ACC112 (cell line): ENCODE data around the gene SELENOT.
"Not testable (repeated sequence)": the region's sequence is repeated elsewhere in the genome, so short reads cannot be mapped to it uniquely, and the experiment has no call there.

Experiments
- H2AFZ ChIP-seq: fragments of 200-600 bp; sonication (generic); one replicate; pipeline ENCODE4 v1.6.0; 2017; ENCODE audit warnings: antibody characterized with exemption, low read length; ENCODE audit not compliant: unreplicated experiment
- H3K27ac ChIP-seq: fragments of 200-600 bp; sonication (generic); 2 replicates; pipeline ENCODE4 v1.5.1; 2014; ENCODE audit warnings: low read depth, mild to moderate bottlenecking, antibody characterized with exemption, low read length, moderate library complexity
- H3K27me3 ChIP-seq: fragments of 200-600 bp; sonication (generic); 2 replicates; pipeline ENCODE4 v1.6.1; 2014; ENCODE audit warnings: mild to moderate bottlenecking, antibody characterized with exemption, low read length, moderate library complexity, mixed read lengths; ENCODE audit not compliant: insufficient read depth
- H3K36me3 ChIP-seq: fragments of 200-600 bp; sonication (generic); 2 replicates; pipeline ENCODE4 v1.6.1; 2016; ENCODE audit warnings: mild to moderate bottlenecking, antibody characterized with exemption, low read length, moderate library complexity, mixed read lengths; ENCODE audit not compliant: insufficient read depth
- H3K4me1 ChIP-seq: fragments of 200-600 bp; sonication (generic); one replicate; pipeline ENCODE4 v1.6.1; 2016; ENCODE audit warnings: low read length, mixed read lengths; ENCODE audit not compliant: insufficient read depth, unreplicated experiment, control insufficient read depth
- H3K4me3 ChIP-seq: fragments of 200-600 bp; sonication (generic); 2 replicates; pipeline ENCODE4 v1.5.1; 2014; ENCODE audit warnings: mild to moderate bottlenecking, low read depth, low read length
- H3K79me2 ChIP-seq: fragments of 200-600 bp; sonication (generic); one replicate; pipeline ENCODE4 v1.6.0; 2016; ENCODE audit warnings: low read length; ENCODE audit not compliant: control insufficient read depth, unreplicated experiment, insufficient read depth

The SELENOT gene

DNA sequence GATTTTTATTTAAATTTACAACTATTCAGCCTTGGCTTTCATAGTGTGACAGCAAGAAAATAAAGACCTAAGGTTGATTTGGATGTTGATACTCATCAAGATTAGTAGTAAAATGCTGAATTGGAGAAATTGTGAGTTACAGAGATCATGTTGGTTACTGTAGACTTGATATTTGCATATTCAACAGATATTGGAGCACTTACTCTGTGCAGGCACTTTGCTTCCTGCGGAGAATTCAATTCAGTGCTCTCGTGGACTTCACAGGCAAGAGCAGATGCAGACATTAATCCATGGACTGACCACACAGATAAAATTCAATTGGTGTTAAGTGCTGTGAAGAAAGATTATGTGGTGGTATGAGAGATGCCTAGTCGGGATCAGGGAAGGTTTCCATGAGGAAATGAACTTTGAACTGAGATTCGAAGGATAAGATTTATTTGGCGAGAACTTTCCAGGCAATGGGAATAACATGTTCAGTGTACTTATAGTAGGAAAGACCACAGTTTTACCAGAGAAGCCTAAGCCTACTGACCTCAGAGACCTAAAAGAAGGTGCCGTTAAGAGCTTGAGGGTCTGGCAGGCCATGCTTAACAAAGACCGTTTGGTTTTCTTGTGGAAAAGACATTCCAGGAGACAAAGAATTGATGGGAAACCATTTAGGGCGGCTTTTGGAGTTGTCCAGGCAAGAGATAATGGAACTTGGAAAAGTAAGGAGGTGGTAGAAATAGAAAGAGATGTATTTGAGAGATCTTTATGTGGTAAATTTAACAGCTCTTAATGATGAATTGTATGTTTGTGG is 4.3 kb downstream of the SELENOT start:
- peaks cover 92% of the 10 kb centered on the region for H3K79me2 ChIP-seq
- H3K4me1 ChIP-seq: peaks cover 24% of the 10 kb centered on the region
- H3K36me3 ChIP-seq: peaks cover 4% of the 10 kb centered on the region
- no peaks in the 10 kb centered on the region for H3K27me3 ChIP-seq
- H2AFZ ChIP-seq: no peak overlapping the region
- H3K27ac ChIP-seq: no peak overlapping the region
- no peak overlapping the region for H3K4me3 ChIP-seq

DNA sequence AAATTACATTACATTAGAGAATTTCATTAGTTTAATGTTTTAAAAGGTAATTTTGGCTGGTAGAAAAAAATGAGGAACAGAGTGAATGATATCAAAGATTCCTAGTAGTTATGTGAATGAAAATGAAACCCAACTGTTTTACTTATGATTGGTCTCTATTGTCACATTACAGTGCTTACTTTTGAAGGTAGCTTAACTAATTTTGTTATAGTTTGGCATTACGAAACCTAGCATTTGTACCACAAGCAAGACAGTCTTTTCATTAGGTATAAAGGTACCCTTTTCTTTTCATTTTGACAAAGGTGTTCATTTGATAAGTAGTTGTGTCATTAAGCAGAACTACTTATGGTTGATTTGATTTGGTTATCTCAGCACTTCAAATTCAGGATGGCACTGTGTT is 6.9 kb downstream of the SELENOT start:
- no peak overlapping the region for H2AFZ ChIP-seq
- H3K79me2 ChIP-seq: peaks cover 91% of the 10 kb centered on the region
- peaks cover 23% of the 10 kb centered on the region for H3K36me3 ChIP-seq
- no peaks in the 10 kb centered on the region for H3K27me3 ChIP-seq
- peaks cover 18% of the 10 kb centered on the region for H3K4me1 ChIP-seq
- H3K4me3 ChIP-seq: no peak overlapping the region
- no peak overlapping the region for H3K27ac ChIP-seq

DNA sequence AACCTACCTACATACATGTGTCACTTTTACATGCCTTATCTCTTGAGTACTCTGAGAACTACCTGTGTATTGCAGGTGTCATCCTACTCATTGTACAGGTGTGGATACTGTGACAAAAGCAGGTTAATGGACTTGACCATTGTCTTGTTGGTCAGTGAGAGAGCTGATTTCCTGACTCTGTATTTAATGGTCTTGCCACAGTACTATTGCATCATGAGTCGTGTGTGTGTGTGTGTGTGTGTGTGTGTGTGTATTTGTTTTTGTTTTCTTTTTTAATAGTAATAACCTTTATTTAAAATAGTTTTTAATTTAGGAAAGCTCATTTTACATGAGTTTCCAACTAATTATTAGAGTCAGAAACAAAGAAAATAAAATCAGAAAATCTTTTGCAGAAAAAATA is 7.7 kb downstream of the SELENOT start:
- H3K4me3 ChIP-seq: no peak overlapping the region
- peaks cover 12% of the 10 kb centered on the region for H3K4me1 ChIP-seq
- H2AFZ ChIP-seq: no peak overlapping the region
- peaks cover 83% of the 10 kb centered on the region for H3K79me2 ChIP-seq
- H3K36me3 ChIP-seq: peaks cover 23% of the 10 kb centered on the region
- no peaks in the 10 kb centered on the region for H3K27me3 ChIP-seq
- H3K27ac ChIP-seq: no peak overlapping the region

DNA sequence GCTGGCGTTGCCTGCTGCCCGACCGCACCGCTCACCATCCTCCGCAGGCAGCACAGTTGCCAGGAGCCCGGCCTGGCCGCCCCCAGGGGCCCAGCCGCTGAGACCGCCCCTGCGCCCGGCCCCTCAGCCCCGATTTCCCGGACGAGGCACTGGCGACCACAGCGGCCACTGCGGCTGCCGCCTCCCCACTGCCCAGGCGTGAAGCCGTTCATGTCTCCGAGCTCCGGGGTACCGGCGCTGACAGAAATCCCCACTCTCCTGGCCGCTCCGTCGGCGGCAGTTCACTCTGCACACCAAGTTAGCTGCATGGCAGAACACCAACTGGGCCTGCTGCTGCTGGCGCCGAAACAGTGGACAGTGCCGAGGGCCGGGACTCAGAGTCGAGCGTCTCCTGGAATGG is 8.5 kb downstream of the SELENOT start:
- H3K27me3 ChIP-seq: no peaks in the 10 kb centered on the region
- no peak overlapping the region for H2AFZ ChIP-seq
- H3K36me3 ChIP-seq: peaks cover 20% of the 10 kb centered on the region
- H3K4me1 ChIP-seq: peaks cover 5% of the 10 kb centered on the region
- no peak overlapping the region for H3K27ac ChIP-seq
- no peak overlapping the region for H3K4me3 ChIP-seq
- H3K79me2 ChIP-seq: peaks cover 76% of the 10 kb centered on the region

DNA sequence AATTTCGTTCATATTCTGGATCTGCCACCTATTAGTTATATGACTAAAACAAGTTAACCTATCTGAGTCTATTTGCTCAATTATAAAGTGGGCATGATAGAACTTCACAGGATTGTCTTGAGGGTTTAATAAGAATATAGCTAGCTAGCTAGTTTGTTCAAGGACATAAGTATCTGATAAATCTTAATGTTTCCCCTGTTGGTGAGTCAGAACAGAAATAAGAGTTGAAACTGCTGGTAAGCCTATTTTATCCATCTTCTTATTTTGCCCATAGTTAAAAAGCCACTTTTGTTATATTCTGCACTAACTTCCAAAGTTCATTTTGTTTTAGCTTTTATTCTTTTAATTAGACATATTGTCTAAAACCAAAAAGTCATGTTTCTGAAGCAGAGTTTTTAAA is 9.4 kb downstream of the SELENOT start:
- no peaks in the 10 kb centered on the region for H3K27me3 ChIP-seq
- peaks cover 76% of the 10 kb centered on the region for H3K79me2 ChIP-seq
- H3K36me3 ChIP-seq: peaks cover 20% of the 10 kb centered on the region
- no peak overlapping the region for H3K4me3 ChIP-seq
- peaks cover 5% of the 10 kb centered on the region for H3K4me1 ChIP-seq
- H2AFZ ChIP-seq: no peak overlapping the region
- no peak overlapping the region for H3K27ac ChIP-seq

DNA sequence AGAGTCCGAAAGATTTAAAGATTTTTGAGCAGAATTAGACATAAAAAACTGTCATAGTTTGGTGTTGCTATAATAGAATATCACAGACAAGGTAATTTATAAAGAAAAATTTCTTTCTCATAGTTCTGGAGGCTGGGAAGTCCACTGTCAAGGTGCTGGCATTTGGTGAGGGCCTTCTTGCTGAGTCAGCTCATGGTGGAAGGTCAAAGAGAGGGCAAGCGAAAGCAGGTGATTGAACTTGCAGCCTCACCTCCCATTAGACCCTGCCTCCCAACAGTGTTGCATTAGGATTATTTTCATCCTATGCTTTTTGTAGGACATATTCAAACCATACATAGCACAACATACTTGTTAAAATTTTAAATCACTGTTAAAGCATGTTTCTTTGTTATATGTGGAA is 9.9 kb downstream of the SELENOT start:
- no peaks in the 10 kb centered on the region for H3K27me3 ChIP-seq
- peaks cover 73% of the 10 kb centered on the region for H3K79me2 ChIP-seq
- no peak overlapping the region for H3K4me3 ChIP-seq
- H3K27ac ChIP-seq: no peak overlapping the region
- no peak overlapping the region for H2AFZ ChIP-seq
- H3K36me3 ChIP-seq: peaks cover 20% of the 10 kb centered on the region
- peaks cover 5% of the 10 kb centered on the region for H3K4me1 ChIP-seq

DNA sequence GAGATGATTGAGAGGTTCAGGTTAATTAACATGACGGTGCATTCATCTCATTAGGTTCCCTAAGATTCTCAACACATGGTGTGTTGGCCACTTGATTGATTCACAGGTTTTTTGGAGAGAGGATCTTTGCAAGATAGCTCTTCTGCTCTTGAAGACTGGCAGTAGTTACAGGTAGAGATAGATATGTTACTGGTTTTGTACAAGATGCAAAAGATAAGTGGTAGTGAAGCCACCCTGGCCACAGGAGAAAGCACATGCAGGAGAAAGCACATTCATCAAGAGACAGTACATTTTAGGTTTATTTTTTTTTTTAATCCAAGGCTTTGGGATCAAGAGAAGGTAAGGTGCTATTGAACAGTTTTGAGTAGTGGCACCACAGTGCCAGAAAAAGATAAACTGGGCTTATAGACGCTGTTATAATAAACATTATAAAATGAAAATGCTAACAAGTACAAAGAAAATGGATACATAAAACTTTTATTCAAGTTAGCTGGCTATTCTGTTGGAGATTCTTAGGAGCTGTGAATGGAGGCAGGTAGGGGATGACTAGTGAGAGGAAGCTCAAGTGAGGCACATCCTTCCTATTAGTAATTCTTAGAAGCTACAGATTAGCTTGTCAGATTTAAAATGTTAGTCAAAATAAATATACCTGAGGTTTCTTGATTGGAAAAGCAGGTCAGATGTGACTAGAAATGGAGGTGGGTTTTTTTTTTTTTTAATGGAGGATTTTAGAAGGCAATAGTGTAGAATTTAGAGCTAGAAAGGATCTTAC is 10.8 kb downstream of the SELENOT start:
- H3K4me1 ChIP-seq: peaks cover 5% of the 10 kb centered on the region
- H3K27ac ChIP-seq: no peak overlapping the region
- peaks cover 73% of the 10 kb centered on the region for H3K79me2 ChIP-seq
- peaks cover 20% of the 10 kb centered on the region for H3K36me3 ChIP-seq
- no peak overlapping the region for H2AFZ ChIP-seq
- H3K27me3 ChIP-seq: no peaks in the 10 kb centered on the region
- H3K4me3 ChIP-seq: no peak overlapping the region

DNA sequence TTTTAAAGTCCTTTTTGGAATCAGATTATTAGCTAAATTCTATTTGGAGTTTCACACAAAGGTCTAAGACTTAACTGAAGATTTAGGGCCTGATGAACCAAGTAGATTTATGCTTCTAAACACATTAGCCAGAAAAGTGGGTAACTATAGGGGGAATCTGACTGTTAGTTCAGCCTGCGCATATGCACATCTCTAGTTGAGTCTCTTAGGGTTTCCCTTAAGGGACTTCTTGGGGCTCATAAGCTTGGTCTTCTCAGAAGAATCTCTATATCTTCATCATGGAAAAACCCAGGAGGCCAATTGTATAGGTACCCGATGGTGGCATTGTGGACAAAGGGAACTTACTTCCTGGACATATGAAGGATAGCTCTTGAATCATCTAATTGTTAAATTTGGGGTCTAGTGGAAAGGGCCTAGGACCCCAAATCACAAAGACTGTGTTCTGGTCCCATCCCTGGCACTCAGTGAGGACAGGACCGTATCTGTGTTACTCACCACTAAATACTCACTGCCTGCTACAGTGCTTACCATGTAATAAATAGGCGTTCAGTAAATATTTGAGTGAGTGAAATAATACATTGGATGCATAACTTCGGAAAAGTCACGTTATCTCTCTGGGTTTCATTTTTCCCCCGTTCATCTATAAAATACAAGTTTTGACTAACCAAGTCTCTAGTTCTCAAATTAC is 17.0 kb downstream of the SELENOT start:
- Histone ChIP-seq H3K79me2 (peaks cover 50% of the 10 kb centered on the region), H3K27ac (no peak overlapping the region), H2AFZ (no peak overlapping the region), H3K36me3 (peaks cover 8% of the 10 kb centered on the region), H3K27me3 (no peaks in the 10 kb centered on the region), H3K4me1 (peaks cover 25% of the 10 kb centered on the region), H3K4me3 (no peak overlapping the region)

DNA sequence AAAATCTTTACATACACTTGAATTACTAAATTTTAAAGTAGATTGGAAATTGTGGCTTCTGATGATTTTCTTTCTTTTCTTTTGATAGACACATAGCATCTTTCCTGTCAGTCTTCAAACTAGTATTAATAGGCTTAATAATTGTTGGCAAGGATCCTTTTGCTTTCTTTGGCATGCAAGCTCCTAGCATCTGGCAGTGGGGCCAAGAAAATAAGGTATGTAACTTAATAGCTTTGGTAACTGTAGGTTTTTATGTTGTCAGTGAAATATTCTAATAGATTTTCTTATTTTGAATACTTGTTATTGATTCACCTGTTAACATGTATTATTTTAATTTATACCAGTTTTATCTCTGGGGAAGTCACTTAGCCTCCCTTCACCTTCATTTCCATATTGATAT is 19.8 kb downstream of the SELENOT start:
- not testable (repeated sequence) for H2AFZ ChIP-seq, H3K27me3 ChIP-seq, H3K4me3 ChIP-seq, H3K27ac ChIP-seq
- Histone ChIP-seq H3K36me3 (peaks cover 29% of the 10 kb centered on the region), H3K79me2 (peaks cover 40% of the 10 kb centered on the region), H3K4me1 (peaks cover 25% of the 10 kb centered on the region)

DNA sequence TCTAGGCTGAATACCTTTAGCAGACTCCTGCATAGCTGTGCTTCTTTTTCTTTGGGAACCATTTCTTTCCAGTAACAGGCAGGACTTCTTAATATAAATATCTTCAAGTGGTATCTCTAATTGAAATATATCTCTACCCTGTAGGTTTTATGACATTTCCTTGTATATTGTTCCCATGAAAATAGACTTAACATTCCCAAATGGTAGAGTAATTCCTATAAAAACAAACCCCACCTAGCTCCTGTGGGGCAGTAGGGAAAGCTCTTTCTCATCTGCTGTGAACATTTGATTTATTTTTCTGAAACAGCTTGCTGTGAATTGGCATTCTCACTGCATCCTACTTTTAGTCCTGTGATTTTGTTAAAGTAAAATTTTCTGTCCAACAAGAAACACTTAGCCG is 20.8 kb downstream of the SELENOT start:
- peaks cover 25% of the 10 kb centered on the region for H3K4me1 ChIP-seq
- no peak overlapping the region for H3K4me3 ChIP-seq
- 0 out of 2 replicates have a peak overlapping the region, but pooled peaks have one; percentile 3 for H3K27ac ChIP-seq
- no peaks in the 10 kb centered on the region for H3K27me3 ChIP-seq
- H3K79me2 ChIP-seq: peaks cover 31% of the 10 kb centered on the region
- no peak overlapping the region for H2AFZ ChIP-seq
- H3K36me3 ChIP-seq: peaks cover 29% of the 10 kb centered on the region
